ENCODE measurements around the gene GXYLT2.

- TF ChIP-seq CTCF (IDR thresholded peaks at IDR 0.05; ENCODE audit: low read depth, low read length) = peak; percentile 64
- no peak for TF ChIP-seq EZH2phosphoT487 (IDR thresholded peaks at IDR 0.05; ENCODE audit: low read depth)
Measured at GRCh38 chr3:72892870-72893269, 5.0 kb downstream of the GXYLT2 start.

All from OCI-LY3 (cell line).